HEK293 (cell line): ENCODE results near the gene DNAJC3.

Experiments
- CTCF ChIA-PET: fragments of 350-600 bp; formaldehyde crosslinking; extraction: SDS; loops from one replicate; lab custom pipeline; 2021; ENCODE audit warnings: antibody characterized with exemption; lab: Yijun Ruan, JAX
- POLR2A ChIA-PET: fragments of 300-600 bp; formaldehyde crosslinking; extraction: SDS; loops from one replicate; lab custom pipeline; 2020; ENCODE audit warnings: antibody characterized with exemption, inconsistent platforms; lab: Yijun Ruan, JAX
- H3K27ac ChIP-seq: fragments of 200-500 bp; sonication (Bioruptor generic); 2 replicates; pipeline ENCODE4 v1.5.1; 2014; ENCODE audit warnings: low read depth, low read length, control low read depth, inconsistent platforms; ENCODE audit errors: extremely low read depth
- H3K36me3 ChIP-seq, 2 experiments: fragments of 200-500 bp in 1 of 2; sonication (Bioruptor generic) in 1 of 2; 1 replicate in 1 of 2; 2 replicates in 1 of 2; pipeline ENCODE4 v1.5.1; 2014 to 2017; ENCODE audit warnings: inconsistent platforms in 2 of 2, low read length in 2 of 2; ENCODE audit not compliant: control insufficient read depth in 2 of 2, insufficient read depth in 1 of 2
- H3K4me1 ChIP-seq: fragments of 200-500 bp; sonication (Bioruptor generic); 2 replicates; pipeline ENCODE4 v1.5.1; 2014; ENCODE audit warnings: mild to moderate bottlenecking, low read length, inconsistent platforms; ENCODE audit not compliant: control insufficient read depth, insufficient read depth
- H3K4me3 ChIP-seq: 2 replicates; pipeline ENCODE4 v1.5.1; 2011; ENCODE audit warnings: low read depth, mild to moderate bottlenecking, control low read depth, low read length, moderate library complexity
- H3K9me3 ChIP-seq: fragments of 200-500 bp; sonication (Bioruptor generic); 2 replicates; pipeline ENCODE4 v1.5.1; 2014; ENCODE audit warnings: low read depth, low read length, inconsistent platforms; ENCODE audit not compliant: control insufficient read depth, insufficient read depth
- GLI2 ChIP-seq: fragments of 450-650 bp; formaldehyde crosslinking; IDR thresholded peaks from 2 replicates; pipeline ENCODE4; 2017; ENCODE audit warnings: missing biosample characterization, missing genetic modification characterization, low read depth, borderline replicate concordance
- IKZF3 ChIP-seq: fragments of 450-650 bp; IDR thresholded peaks from 2 replicates; pipeline ENCODE4 v1.5.0; 2018; ENCODE audit warnings: missing biosample characterization, mild to moderate bottlenecking, missing genetic modification characterization, moderate library complexity
- KLF10 ChIP-seq: fragments of 450-650 bp; IDR thresholded peaks from 2 replicates; pipeline ENCODE4 v1.5.1; 2018; ENCODE audit warnings: missing biosample characterization, mild to moderate bottlenecking, missing genetic modification characterization
- KLF16 ChIP-seq: fragments of 450-650 bp; formaldehyde crosslinking; IDR thresholded peaks from 2 replicates; pipeline ENCODE4 v1.5.1; 2017; ENCODE audit warnings: missing biosample characterization, missing genetic modification characterization
- KLF9 ChIP-seq: fragments of 450-650 bp; formaldehyde crosslinking; IDR thresholded peaks from 2 replicates; pipeline ENCODE4 v1.5.1; 2016; ENCODE audit warnings: missing biosample characterization, missing genetic modification characterization, low read depth
- PRDM10 ChIP-seq: fragments of 450-650 bp; formaldehyde crosslinking; IDR thresholded peaks from 2 replicates; pipeline ENCODE4 v1.5.1; 2016; ENCODE audit warnings: missing biosample characterization, missing genetic modification characterization
- REST ChIP-seq: fragments of 450-650 bp; formaldehyde crosslinking; IDR thresholded peaks from 2 replicates; pipeline ENCODE4 v1.5.1; 2016; ENCODE audit warnings: missing biosample characterization, missing genetic modification characterization
- SP2 ChIP-seq: fragments of 450-650 bp; formaldehyde crosslinking; IDR thresholded peaks from 2 replicates; pipeline ENCODE4 v1.5.1; 2016; ENCODE audit warnings: missing biosample characterization, missing genetic modification characterization
- TRIM28 ChIP-seq: IDR thresholded peaks from 2 replicates; pipeline ENCODE4 v1.6.1; 2011; ENCODE audit warnings: low read length, control low read depth, borderline replicate concordance
- WT1 ChIP-seq: fragments of 450-650 bp; formaldehyde crosslinking; IDR thresholded peaks from 2 replicates; pipeline ENCODE4 v1.5.1; 2016; ENCODE audit warnings: missing biosample characterization, missing genetic modification characterization
- YY2 ChIP-seq: fragments of 450-650 bp; formaldehyde crosslinking; IDR thresholded peaks from 2 replicates; pipeline ENCODE4 v1.5.1; 2016; ENCODE audit warnings: missing biosample characterization, missing genetic modification characterization
- ZBTB17 ChIP-seq: fragments of 450-650 bp; formaldehyde crosslinking; IDR thresholded peaks from 2 replicates; pipeline ENCODE4 v1.5.1; 2016; ENCODE audit warnings: missing biosample characterization, missing genetic modification characterization
- ZBTB7A ChIP-seq: fragments of 450-650 bp; formaldehyde crosslinking; IDR thresholded peaks from 2 replicates; pipeline ENCODE4 v1.5.1; 2016; ENCODE audit warnings: low read depth, missing biosample characterization, missing genetic modification characterization
- ZEB2 ChIP-seq: fragments of 450-650 bp; formaldehyde crosslinking; IDR thresholded peaks from 2 replicates; pipeline ENCODE4 v1.5.1; 2016; ENCODE audit warnings: missing biosample characterization, missing genetic modification characterization
- ZFP69B ChIP-seq: fragments of 450-650 bp; formaldehyde crosslinking; IDR thresholded peaks from 2 replicates; pipeline ENCODE4 v1.5.1; 2016; ENCODE audit warnings: missing biosample characterization, missing genetic modification characterization
- ZNF366 ChIP-seq: fragments of 450-650 bp; formaldehyde crosslinking; conservative IDR thresholded peaks from 2 replicates; pipeline ENCODE4 v1.5.1; 2016; ENCODE audit warnings: missing biosample characterization, missing genetic modification characterization
- ZNF501 ChIP-seq: fragments of 450-650 bp; formaldehyde crosslinking; IDR thresholded peaks from 2 replicates; pipeline ENCODE4 v1.5.1; 2016; ENCODE audit warnings: missing biosample characterization, missing genetic modification characterization
- ZNF530 ChIP-seq: fragments of 450-650 bp; formaldehyde crosslinking; IDR thresholded peaks from 2 replicates; pipeline ENCODE4 v1.5.1; 2016; ENCODE audit warnings: low read depth, missing biosample characterization, missing genetic modification characterization
- ZNF600 ChIP-seq: fragments of 450-650 bp; formaldehyde crosslinking; IDR thresholded peaks from 2 replicates; pipeline ENCODE4 v1.5.1; 2016; ENCODE audit warnings: missing biosample characterization, missing genetic modification characterization
- ZNF677 ChIP-seq: fragments of 450-650 bp; IDR thresholded peaks from 2 replicates; pipeline ENCODE4 v1.5.0; 2018; ENCODE audit warnings: missing biosample characterization, mild to moderate bottlenecking, missing genetic modification characterization, moderate library complexity
- ZNF692 ChIP-seq: fragments of 450-650 bp; formaldehyde crosslinking; IDR thresholded peaks from 2 replicates; pipeline ENCODE4 v1.5.1; 2016; ENCODE audit warnings: missing biosample characterization, missing genetic modification characterization
- ZNF837 ChIP-seq: fragments of 450-650 bp; formaldehyde crosslinking; IDR thresholded peaks from 2 replicates; pipeline ENCODE4 v1.5.1; 2016; ENCODE audit warnings: missing biosample characterization, missing genetic modification characterization
- ZSCAN18 ChIP-seq: fragments of 450-650 bp; formaldehyde crosslinking; IDR thresholded peaks from 2 replicates; pipeline ENCODE4 v1.5.1; 2016; ENCODE audit warnings: missing biosample characterization, missing genetic modification characterization
- TF ChIP-seq, protein P1 (sequence below): fragments of 450-650 bp; formaldehyde crosslinking; optimal IDR thresholded peaks from 2 replicates; pipeline ENCODE3; 2016; ENCODE audit warnings: missing biosample characterization, mild to moderate bottlenecking, missing genetic modification characterization

DNAJC3 gene

DNA sequence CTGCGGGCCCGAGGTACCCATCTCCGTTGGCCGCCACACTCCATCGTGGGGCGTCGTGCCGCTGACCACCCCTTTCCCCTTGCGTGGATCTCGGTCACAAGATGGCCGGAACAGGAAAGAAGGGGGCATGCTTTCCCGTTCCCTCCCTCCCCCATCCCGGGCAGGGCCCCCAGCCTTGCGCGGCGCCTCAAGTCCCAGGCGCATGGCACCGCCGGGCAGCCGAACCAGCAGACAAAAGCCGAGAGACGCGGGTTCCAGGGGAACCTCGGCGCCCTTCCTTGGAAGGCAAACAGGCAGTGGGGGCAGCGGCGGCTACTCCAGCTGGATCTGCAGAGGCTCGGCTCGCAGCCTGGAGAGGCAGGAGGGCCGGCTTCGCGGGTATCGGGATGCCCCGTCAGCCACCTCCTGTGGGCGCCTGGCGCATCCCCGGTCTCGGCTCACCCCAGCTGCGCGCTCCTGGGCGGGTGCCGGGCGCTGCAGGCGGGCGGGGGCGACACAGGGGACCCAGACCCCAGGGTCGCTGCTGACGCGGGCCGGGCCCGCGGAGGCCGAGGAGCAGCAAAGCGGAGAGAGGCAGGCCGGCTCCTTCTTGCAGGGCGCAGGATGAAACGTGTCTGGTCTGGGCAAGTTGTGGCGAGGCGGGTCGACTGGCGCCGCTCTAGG, 32.9 kb upstream of the DNAJC3 start (continued):
- TF ChIP-seq ZFP69B (tag by site-specific recombination): peak; percentile 13; the same call in 1 of the 2 replicates
- peak; percentile 54; the same call in 1 of the 2 replicates for TF ChIP-seq ZNF366 (tag by site-specific recombination)
- no peak for TF ChIP-seq TRIM28
- TF ChIP-seq WT1 (tag by site-specific recombination): 0 out of 2 replicates have a peak, but pooled peaks have one; percentile 16
- TF ChIP-seq, protein P1, sequence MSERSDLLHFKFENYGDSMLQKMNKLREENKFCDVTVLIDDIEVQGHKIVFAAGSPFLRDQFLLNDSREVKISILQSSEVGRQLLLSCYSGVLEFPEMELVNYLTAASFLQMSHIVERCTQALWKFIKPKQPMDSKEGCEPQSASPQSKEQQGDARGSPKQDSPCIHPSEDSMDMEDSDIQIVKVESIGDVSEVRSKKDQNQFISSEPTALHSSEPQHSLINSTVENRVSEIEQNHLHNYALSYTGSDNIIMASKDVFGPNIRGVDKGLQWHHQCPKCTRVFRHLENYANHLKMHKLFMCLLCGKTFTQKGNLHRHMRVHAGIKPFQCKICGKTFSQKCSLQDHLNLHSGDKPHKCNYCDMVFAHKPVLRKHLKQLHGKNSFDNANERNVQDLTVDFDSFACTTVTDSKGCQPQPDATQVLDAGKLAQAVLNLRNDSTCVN (tag by site-specific recombination): peak; percentile 94
- TF ChIP-seq ZNF530 (tag by site-specific recombination): no peak
- TF ChIP-seq ZBTB17 (tag by site-specific recombination): peak; percentile 53; the same call in 1 of the 2 replicates
- TF ChIP-seq ZEB2 (tag by site-specific recombination): peak; percentile 46; the same call in 1 of the 2 replicates
- TF ChIP-seq ZBTB7A: peak; percentile 50; the same call in 1 of the 2 replicates

DNA sequence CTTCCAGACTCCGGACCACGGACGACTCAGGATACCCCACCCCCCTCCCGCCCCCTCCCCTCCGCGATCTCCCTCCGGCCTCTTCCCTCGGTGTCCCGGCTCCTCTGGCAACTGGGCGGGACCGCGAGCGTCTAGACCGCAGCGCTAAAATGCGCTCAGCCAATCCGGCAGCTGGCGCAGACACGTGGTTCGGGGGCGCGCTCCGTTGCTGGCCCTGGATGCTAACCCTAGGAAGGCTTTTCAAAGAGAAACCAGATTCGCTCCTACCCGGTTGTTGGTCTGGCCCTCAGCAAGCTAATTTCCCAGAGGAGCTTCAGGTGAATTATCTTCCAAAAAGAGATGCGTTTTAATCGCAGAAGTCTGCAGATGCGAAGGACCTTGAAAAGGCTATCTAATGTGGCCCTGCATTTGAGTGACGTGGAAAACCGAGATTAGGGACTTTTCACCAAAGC, 32.3 kb upstream of the DNAJC3 start, which contains the start of gene DZIP1:
Gene DZIP1, minus strand, starts transcription at position 106 of the 452 bp plus-strand sequence. CDS start 2,677 bp downstream, outside the sequence.
- CTCF ChIA-PET: interaction anchor here (0.6 to 1.2 kb wide), 3 partner anchors 10 to 189 kb away, joined by 3 to 4 read pairs (median 3); no protein-coding TSS in a partner anchor
- H3K4me3 ChIP-seq: peak within 1 kb of the TSS; percentile 63
- no peak for TF ChIP-seq ZNF677 (tag by site-specific recombination)
- TF ChIP-seq KLF9 (tag by site-specific recombination): 0 out of 2 replicates have a peak, but pooled peaks have one; percentile 5
- TF ChIP-seq GLI2: no peak
- no peak for TF ChIP-seq ZSCAN18 (tag by site-specific recombination)
- peak; percentile 79 for TF ChIP-seq ZNF600
- TF ChIP-seq ZNF692 (tag by site-specific recombination): no peak
- no peak for TF ChIP-seq YY2 (tag by site-specific recombination)
- peak; percentile 72 for TF ChIP-seq SP2
- TF ChIP-seq ZEB2 (tag by site-specific recombination): peak; percentile 36
- TF ChIP-seq IKZF3 (tag by site-specific recombination): peak; percentile 75; the same call in 1 of the 2 replicates
- TF ChIP-seq PRDM10 (tag by site-specific recombination): peak; percentile 70
- no peak for TF ChIP-seq ZNF837 (tag by site-specific recombination)
- TF ChIP-seq KLF16: no peak
- TF ChIP-seq ZNF501 (tag by site-specific recombination): no peak
- peak; percentile 41; the same call in 1 of the 2 replicates for TF ChIP-seq KLF10
- no peak for TF ChIP-seq REST (tag by site-specific recombination)

More for the DNA sequence above, 32.3 kb upstream of the DNAJC3 start, which contains the start of gene DZIP1:
- peak within 1 kb of the TSS; percentile 82; the same call in 1 of the 2 replicates for H3K27ac ChIP-seq
- peaks cover 7 to 21% of the 10 kb centered on the region in 2 experiments; a peak in 2 of 3 replicates for H3K36me3 ChIP-seq
- POLR2A ChIA-PET: interaction anchor here (0.5 to 1.3 kb wide), 10 partner anchors 9 to 351 kb away, joined by 3 to 6 read pairs (median 3); partner anchors contain the start of gene DNAJC3
- H3K4me1 ChIP-seq: no peaks in the 10 kb centered on the region
- H3K9me3 ChIP-seq: no peaks in the 10 kb centered on the region
